SKM-1 (cell line): ENCODE results near the gene LILRA1.
"Not testable (repeated sequence)": the region's sequence is repeated elsewhere in the genome, so short reads cannot be mapped to it uniquely, and the experiment has no call there.

Experiments
- DNase-seq: peaks from one replicate; lab custom pipeline; 2025; ENCODE audit not compliant: unreplicated experiment; lab: John Stamatoyannopoulos, UW

LILRA1 gene

GRCh38 chr19:54593445-54593844 is at the start of gene LILRA1:
Gene LILRA1 (plus strand): TSS chr19:54593632. CDS start chr19:54594245, 613 bp downstream.
- peak; percentile 18 for DNase-seq

DNA sequence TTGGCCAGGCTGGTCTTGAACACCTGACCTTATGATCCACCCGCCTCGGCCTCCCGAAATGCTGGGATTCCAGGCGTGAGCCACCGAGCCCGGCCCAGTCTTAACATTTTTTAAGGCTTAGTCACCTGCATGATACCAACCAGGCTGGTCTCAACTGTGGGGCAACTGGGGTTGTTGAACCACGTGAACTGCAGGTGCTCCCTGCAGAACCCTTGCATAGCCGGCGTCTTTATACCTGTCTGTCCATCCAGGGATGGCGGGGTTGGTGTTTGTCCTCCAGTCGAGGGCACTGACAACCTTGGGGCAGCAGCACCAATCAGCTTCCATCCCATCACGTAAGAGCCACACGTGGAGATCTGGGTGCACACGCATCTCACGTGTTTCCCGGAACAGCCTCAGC is 44.6 kb upstream of the LILRA1 start:
- no peak for DNase-seq

DNA sequence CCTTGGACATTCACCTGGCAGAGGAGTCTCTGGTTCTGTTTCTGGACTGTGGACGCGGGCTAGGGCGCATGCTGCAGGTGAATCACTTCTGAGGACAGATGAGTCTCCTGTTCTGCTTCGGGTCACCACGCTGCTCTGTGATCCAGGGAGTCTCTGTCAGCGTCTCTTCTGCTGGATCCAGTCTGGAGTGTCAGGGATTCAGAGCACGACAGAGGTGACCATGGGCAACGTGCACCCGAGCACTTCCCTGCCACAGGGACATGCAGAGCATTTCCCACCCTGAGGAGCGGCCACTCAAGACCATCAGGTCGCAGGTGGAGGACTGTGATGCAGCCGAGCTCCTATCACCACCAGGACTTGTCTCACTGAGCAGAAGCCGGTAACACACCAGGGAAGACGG is 44.2 kb upstream of the LILRA1 start:
- no peak for DNase-seq

GRCh38 chr19:54551293-54551692 is 42.1 kb upstream of the LILRA1 start:
- no peak for DNase-seq

DNA sequence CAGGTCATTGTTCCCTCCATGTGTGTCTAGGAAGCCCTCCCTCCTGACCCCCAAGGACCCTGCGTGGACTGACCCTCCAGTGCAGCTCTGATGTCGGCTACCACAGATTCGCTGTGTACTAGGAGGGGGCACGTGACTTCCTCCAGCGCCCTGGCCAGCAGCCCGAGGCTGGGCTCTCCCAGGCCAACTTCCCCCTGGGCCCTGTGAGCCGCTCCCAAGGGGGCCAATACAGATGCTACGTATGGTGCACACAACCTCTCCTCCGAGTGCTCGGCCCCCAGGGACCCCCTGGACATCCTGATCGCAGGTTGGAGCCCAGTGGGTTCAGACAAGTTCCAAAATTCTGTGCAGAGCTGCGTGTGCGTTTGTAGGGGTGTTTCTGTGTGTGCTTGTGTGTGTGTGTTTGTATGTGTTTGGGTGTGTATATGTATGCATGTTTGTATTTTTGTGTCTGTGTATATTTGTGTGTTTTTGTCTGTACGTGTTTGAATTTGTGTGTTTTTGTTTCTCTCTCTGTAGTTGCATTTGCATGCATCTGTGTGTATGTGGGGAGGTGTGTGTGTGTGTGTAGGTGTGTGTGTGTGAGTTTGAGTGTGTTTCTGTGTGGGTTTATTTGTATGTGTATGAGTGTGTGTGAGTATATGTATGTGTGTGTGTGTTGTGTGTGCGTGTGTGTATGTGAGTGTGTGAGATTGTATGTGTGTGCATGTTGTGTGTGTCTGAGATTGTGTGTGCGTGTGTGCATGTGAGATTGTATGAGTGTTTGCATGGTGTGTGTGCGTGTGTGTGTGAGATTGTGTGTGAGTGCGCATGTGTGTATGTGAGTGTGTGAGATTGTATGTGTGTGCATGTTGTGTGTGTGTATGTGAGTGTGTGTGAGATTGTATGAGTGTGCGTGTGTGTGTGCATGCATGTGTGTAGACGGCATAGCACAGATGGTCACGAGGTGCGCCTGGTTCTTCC is 41.2 kb upstream of the LILRA1 start:
- no peak for DNase-seq

DNA sequence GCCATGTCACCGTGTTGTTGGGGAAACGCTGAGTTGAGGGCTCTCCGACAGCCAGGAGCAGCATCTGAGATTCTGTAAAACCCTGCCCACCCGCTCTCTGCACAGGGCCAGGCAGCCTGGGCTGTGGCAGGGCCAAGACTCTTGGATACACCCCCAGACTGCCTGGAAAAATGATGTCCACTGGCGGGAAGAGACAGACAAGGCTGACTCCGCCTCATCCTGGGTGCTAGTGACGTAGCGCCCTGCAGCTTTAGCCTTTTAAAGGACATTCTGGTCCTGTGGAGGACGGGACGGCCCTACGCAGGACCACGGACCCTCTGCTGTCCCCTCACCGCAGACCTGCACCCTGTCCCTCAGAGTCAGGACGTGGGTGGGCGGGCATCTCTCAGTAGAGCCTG is 40.5 kb upstream of the LILRA1 start:
- DNase-seq: no peak

DNA sequence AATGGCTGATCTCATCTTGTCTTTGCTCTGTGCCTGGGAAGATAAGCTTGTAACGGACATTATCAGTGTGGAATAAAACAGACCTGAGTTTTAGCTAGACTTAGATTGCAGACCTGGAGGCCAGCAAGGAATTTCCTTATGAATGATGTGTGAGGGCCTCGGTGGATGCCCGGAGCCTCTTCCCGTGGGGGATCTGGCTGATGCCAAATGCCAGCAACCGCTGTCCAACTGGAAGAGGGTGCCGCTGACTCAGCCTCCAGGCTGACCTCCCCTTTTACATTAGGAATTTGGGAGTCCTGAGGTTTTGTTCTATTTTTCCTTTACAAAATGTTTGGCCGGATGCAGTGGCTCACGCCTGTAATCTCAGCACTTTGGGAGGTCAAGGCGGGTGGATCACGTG is 39.4 kb upstream of the LILRA1 start:
- DNase-seq: no peak

DNA sequence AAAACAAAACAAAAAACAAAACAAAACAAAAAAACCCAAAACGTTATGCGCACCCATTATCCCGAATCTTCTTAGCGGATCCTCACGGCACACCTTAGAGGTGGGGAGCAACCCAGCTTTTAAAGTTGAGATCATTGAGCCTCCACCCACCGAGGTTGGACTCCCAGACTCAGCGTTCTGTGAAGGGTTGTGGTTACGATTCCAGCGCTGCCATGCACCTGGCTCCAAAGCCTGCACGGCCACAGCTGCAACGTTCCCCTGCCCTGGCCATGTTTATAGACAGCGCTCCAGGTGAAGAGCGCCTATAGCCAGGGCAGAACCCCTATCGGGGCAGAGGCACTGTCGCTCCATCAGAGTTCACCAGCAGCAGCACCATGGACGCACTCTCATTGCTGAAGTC is 38.5 kb upstream of the LILRA1 start:
- DNase-seq: no peak

DNA sequence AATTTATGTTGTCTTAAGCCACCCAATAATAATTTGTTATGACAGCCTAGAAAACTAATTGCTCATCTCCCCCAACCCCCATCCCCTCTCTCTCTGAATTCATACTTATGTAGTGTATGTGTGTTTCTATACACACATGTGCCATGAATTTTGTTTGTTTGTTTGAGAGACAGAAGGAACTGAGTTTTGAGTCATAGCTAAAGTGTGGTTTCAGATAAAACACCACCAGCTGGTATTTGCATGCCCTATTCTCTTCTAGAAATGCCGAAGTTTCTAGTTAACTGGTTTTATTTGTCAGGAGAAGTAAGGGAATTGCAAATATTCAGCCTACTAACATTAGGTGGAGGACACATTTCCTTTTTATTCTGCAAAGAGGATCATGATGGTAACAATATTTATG is 37.2 kb upstream of the LILRA1 start:
- DNase-seq: no peak

GRCh38 chr19:54558339-54558738 is 35.1 kb upstream of the LILRA1 start:
- no peak for DNase-seq

- no peak for DNase-seq
Measured at GRCh38 chr19:54560881-54561385, 32.5 kb upstream of the LILRA1 start.

GRCh38 chr19:54561840-54562239 is 31.6 kb upstream of the LILRA1 start:
- DNase-seq: no peak

- not testable (repeated sequence) for DNase-seq
Measured at GRCh38 chr19:54563206-54563605, 30.2 kb upstream of the LILRA1 start.

DNA sequence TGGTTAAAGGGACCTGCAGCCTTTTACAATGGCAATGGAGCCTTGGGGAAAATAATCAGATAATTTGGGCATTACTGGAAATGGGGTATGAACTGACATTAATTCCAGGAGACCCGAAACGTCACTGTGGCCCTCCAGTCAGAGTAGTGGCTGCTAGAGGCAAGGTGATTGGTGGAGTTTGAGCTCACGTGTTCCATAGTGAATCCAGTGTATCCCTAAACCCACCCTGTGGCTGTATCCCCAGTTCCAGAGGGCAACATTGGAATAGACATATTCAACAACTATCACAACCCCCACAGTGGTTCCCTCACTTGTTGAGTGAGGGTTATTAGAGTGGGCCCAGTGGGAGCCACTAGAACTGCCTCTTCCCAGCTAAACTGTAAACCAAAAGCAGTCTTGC is 23.1 kb upstream of the LILRA1 start:
- DNase-seq: no peak

DNA sequence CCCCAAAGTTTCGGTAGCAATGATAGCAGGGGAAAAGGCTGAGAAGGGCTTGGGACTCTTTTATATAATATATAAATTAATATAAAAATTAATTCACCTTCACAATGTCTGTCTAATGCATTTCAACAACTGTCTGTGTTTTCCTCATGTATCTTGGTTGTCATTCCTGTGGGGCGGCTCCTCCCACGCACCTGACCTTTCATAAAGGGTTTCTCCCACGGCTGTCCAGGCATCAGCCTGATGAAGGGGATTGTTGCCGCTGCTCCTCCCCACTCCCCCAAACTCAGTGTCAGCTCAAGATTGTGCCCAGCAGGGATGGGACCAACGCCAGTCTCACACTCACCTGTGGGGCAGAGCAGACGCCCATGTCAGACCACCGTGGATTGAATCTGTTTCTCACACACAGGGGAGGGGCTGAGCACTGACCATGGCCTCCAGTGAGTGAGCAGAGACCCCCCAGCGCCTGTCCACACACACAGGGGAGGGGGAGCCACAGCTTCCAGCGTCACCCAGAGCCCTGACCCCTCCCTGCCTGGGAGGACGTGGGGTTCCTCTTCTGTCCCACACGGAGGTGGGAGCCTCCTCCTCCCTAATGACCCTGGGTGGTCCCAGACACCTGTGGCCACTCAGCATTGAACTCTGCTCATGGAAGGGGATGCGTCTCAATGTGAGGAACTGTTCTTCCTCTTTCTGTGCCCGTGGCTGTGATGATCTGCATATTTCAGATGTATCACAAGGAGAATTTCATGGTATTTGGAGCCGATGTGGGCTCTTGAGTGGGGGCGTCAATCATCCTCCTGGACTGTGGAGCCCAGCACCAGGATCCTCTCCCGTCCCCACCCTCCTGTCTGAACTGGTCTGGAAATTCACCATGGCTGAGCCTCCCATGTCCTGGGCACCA is 21.5 kb upstream of the LILRA1 start:
- DNase-seq: not testable (repeated sequence)

DNA sequence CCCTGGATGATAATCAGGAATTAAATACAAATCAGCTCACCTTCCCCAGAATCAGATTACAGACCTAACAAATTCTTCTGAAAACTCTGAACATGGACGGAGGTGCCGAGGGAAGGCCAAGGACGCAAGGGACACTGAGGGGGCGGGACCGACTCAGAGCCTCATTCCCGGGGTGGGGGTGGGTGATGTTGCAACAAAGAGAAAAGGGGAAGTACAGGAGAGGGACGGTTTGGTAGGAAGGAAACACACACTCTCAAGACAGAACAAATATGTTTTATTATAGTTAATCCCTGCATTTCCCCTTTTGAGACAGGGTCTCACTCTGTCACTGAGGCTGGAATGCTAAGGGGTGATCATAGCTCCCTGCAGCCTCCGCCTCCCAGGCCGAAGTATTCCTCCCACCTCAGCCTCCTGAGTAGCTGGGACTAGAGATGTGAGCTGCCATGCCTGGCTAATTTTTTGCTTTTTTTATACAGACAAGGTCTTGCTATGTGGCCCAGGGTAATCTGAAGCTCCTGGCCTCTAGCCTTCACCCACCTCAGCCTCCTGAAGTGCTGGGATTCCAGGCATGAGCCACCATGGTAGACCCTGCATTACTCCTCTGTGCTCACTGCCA is 20.6 kb upstream of the LILRA1 start:
- DNase-seq: peak; percentile 14

DNA sequence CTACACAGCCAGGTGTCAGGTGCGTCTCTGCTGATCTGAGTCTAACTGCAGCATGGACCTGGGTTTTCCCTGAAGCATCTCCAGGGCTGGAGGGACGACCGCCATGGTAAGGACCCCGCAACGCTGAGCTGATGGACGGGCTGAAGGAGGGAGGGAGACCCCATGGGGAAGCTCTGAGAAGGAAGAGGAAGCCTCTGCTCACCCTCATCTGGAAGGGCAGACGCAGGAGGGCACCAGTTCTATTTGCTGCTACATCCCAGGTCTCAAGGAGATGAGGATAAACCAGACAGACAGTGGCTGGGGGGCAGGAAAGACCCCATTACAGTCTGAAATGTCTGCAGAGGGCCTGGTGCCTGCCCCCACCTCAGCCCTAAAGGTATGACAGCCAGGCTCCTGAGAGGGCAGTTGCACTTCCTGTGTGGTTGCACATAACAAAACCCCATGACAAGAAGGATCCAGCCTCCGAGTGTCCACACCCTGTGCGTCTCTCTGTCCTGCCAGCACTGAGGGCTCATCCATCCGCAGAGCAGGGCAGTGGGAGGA is 20.0 kb upstream of the LILRA1 start, which contains the start of gene LILRA2:
LILRA2 (plus strand) TSS at position 461 of the 543 bp plus-strand sequence. CDS start 89 bp downstream, outside the sequence.
- peak; percentile 1 for DNase-seq

DNA sequence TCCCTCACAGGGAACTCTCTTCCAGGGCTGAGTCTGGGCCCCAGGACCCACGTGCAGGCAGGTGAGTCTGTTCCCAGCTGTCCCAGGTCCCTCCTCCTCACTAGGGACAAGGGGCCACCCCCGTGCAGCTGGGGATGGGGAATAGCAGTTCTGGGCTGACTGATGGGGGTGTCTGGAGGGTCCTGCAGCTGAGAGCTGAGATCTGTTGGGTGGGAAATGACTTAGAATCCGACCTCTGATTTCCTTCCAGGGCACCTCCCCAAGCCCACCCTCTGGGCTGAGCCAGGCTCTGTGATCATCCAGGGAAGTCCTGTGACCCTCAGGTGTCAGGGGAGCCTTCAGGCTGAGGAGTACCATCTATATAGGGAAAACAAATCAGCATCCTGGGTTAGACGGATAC is 19.4 kb upstream of the LILRA1 start:
- no peak for DNase-seq

GRCh38 chr19:54574527-54575056 is 18.8 kb upstream of the LILRA1 start:
- no peak for DNase-seq

DNA sequence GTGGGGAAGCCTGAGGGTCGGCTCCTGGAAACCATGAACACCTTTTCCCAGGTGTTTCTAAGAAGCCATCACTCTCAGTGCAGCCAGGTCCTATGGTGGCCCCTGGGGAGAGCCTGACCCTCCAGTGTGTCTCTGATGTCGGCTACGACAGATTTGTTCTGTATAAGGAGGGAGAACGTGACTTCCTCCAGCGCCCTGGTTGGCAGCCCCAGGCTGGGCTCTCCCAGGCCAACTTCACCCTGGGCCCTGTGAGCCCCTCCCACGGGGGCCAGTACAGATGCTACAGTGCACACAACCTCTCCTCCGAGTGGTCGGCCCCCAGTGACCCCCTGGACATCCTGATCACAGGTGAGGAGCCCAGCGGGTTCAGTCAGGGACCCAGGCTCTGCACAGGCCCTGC is 18.2 kb upstream of the LILRA1 start:
- not testable (repeated sequence) for DNase-seq
